NCI-H1436 treated with DMSO at 0.1 percent for 48 hours (cell line): ENCODE data around the gene PTPRT.

Source experiments
- DNase-seq: peaks from one replicate; lab custom pipeline; 2025; lab: John Stamatoyannopoulos, UW

The PTPRT gene

GRCh38 chr20:42191140-42191860 lies 998.4 kb downstream of the PTPRT start:
- DNase-seq: no peak

GRCh38 chr20:42190084-42190483 lies 999.6 kb downstream of the PTPRT start:
- no peak for DNase-seq

GRCh38 chr20:42186337-42186736 lies 1003.4 kb downstream of the PTPRT start:
- DNase-seq: no peak

DNA sequence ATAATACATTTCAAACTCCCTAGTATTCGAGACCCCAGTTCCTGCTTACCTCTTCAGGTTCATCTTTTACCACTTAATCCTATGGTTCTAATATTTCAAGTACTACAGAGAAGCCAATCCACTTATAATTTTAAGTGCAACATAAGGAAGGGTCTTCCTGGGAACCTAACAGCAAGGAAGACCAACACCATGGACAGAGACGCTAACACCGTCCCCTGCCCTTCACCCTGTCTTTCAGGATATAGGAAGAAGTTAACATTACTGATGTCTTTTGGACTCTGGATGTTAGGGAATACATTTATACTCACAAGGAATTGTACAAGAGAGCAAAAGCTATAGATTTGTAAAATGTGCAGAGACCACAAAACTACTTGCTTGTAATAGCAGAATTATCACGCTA lies 1006.6 kb downstream of the PTPRT start:
- DNase-seq: no peak

DNA sequence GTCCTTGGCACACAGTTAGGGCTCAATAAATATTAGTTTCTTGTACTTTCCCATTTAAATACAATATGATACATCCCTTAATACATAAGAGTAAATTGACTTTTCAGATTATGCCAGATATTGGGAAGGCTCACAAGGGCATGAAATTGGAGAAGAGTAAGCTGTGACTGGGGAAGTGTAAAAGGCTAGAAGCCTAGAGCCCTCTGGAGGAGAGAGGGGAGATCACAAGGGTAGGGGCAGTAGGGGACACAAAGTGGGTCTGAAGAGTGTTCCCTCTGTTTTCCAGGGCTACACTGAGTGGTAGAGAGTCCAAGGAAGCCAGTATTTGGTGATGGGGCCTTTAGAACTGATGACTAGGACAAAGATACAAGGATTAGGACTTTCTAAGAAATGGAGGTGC lies 1008.6 kb downstream of the PTPRT start:
- DNase-seq: no peak

GRCh38 chr20:42179768-42180167 lies 1009.9 kb downstream of the PTPRT start:
- DNase-seq: no peak

DNA sequence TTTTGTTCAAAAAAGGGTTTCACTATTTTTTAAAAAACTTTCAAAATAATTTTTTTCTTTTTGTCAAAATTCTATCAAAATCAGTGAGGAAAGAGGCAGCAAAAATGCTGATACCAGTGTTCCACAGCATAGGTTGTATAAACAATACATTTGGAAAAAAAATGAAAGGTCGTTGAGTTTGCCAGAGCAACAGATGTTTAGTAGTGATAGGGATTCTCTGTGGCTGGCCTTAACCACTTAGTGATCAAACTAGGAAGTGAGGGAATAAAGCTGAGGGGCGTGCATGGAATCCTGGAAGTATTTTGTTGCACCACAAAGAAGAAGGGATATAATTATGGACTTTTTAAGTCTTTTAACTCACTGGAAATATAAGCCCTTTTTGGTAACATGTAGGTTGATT lies 1016.3 kb downstream of the PTPRT start:
- DNase-seq: no peak

DNA sequence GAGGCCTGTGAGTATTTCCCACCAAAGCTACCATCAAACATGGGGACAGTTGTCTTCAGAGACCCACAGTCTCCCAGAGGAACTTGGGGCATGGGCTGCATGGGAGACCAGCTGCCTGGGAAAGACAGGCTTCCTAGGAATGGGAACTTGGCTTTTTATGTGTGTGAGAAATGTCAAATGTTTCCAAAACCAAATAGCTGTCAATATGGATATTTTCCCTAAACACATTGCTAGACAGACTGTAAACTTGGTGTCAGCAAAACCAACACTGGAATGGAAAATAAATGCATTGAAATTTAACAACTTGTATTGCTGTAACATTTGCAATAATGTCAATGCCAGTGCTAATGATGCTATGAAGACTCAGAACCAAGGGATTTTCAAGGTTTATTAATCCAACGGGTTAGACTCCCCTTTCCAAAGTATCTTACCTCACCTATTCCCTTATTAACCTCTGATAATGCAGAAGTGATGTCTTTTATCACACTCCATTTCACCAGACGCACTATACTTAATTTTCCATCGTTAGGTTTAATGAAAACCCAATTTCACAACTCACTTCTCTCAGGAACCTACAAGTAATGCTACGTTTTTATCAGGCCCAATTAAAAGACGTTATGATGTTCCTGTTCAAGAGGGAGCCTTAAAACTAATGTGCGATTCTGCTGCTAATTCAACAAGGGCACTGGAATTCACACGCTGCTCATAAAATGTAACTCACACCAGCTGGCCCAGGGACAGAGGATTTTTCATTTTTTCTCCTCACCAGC lies 1025.4 kb downstream of the PTPRT start:
- DNase-seq: no peak

GRCh38 chr20:42161228-42161829 lies 1028.4 kb downstream of the PTPRT start:
- no peak for DNase-seq

DNA sequence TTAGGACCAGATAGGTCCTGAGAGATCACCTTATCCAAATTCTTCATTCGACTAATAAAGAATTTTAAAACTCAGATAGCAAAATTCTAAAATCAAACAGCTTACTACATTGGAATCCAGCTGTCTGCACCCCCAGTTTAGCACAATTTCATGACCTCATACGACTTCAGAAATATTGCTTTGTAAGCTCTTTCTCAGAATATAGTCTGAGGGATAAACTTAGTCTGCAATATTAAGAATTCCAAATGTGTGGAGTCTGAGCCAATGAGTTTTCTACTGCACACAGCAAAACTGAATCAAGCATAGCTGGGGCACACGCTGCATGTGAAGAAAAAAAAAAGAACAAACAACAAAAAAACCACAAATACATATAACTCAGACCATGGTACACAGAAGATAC lies 1029.9 kb downstream of the PTPRT start:
- no peak for DNase-seq

GRCh38 chr20:42158272-42158671 lies 1031.4 kb downstream of the PTPRT start:
- DNase-seq: no peak

GRCh38 chr20:42155586-42155985 lies 1034.1 kb downstream of the PTPRT start:
- no peak for DNase-seq

- DNase-seq: no peak
Observed at GRCh38 chr20:42152575-42152974, 1037.1 kb downstream of the PTPRT start.

DNA sequence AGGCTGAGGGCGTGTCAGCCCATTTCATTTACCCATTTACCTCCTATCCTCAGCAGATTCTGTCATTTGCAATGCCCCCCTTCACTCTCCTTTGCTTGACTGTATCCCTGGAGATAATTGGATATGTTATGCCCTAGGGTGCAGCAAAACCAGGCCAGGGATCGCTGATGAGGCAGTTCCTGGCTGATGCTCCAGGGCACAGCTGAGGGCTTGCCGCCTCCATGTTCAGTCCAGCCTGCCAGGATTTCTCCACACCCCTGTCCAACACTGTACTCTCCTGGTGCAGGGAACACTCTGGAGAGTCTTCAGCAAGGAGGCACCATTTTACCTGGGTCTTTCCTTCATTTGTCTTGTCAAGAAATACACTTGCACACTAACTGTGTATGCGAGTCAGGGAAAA lies 1039.5 kb downstream of the PTPRT start:
- no peak for DNase-seq

GRCh38 chr20:42138729-42139128 lies 1051.0 kb downstream of the PTPRT start:
- DNase-seq: no peak

- no peak for DNase-seq
Observed at GRCh38 chr20:42134265-42135098, 1055.2 kb downstream of the PTPRT start.

- no peak for DNase-seq
Observed at GRCh38 chr20:42130810-42131596, 1058.7 kb downstream of the PTPRT start.

DNA sequence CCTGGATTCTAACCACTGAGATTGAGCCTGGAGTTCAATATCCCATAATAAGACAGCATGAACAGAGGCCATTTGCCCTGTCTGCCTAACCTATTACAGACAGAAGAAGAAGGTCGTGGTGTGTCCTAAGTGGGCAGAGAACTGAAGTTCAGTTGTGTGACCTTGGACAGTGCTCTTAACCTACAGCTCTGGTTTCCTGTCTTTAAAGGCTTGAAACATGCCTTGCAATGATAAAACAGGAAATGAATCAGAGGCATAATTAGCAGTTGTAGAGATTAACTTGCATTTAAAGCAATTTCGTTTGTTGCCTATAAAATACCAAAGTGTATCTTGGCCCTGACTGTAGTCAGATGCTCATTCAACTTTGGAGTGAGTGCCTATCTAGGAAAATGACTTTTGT lies 1064.3 kb downstream of the PTPRT start:
- DNase-seq: no peak

- DNase-seq: no peak
Observed at GRCh38 chr20:42123981-42124473, 1065.7 kb downstream of the PTPRT start.

DNA sequence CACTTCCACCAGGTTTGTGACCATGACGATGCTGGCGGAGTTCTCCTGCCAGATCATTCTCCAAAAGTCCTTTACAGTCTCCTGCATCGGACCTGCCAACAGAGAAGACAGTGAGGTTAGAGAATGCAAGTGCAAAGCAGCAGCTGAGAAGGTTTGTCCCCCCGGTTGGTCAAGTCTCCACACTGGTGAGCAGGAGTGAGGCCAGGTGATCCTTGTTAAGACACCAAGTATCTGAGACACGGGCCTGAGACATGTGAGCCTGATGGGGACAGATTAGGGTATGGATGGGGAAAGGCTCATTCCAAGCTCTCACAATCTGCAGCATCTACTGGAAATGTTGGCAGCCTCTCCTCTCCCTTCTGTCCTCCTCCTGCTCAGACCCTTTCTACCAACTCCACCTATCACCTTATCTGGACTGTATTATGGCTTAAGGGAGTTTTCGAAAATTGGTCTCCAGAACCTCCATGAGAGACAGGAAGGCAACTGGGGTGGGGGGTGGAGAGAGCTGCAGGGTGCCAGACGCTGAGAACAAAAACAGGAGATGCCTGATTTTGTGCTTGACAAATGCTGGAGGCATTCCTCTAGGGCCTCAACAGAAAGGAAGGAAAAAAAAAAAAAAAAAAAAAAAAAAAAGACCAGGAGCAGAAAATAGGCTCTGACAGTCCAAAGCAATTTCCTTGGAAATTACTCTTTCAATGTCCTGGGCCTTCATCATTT lies 1071.1 kb downstream of the PTPRT start:
- DNase-seq: no peak

DNA sequence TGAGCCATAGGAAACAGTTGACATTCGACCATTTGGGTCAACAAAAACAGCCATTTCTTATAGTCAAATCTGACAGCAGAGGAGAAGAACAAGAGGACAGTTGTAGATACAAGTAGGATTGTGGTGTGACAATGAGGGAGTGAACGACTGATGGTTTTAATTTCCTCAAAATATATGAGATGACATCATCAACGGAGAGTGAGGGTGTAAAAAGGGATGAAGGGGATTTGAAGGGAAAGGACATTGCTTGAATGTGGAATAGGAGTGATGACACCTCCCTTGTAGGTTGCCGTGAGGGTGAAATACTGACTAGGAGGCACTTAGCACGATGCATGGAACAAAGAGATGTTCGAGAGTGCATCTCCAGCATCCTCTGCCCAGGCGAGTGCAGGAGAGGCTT lies 1071.7 kb downstream of the PTPRT start:
- no peak for DNase-seq
